Lung (tissue), 12 donors: ENCODE data around the gene RTL5. TPM values are rescaled to one million over a fixed set of nuclear protein-coding genes. Genes with fewer than 3 reads are reported as not detected.

Experiments used
- ATAC-seq: fragments of 200-7000 bp; cut with Tn5 transposase; one replicate; pipeline ENCODE4 v1.9.1; 2020; ENCODE audit warnings: moderate number of reproducible peaks; ENCODE audit not compliant: insufficient read depth, low FRiP score
- DNase-seq, 3 donors: peaks; one replicate each; pipeline ENCODE4 v3.0.0-alpha.2; 2013 to 2017
- H3K27ac ChIP-seq, 2 donors: one replicate each; pipeline ENCODE4 v1.5.1; 2013; ENCODE audit warnings: mild to moderate bottlenecking in 2 of 2, moderate library complexity in 2 of 2, control low read depth in 1 of 2, inconsistent platforms in 1 of 2, low read depth in 1 of 2, low read length in 1 of 2
- H3K27me3 ChIP-seq, 3 donors: one replicate each; pipeline ENCODE4 v1.5.1; 2013; ENCODE audit warnings: low read length in 2 of 3; ENCODE audit not compliant: control insufficient read depth in 3 of 3, insufficient read depth in 3 of 3
- H3K36me3 ChIP-seq, 4 donors: one replicate each; pipeline ENCODE4 v1.5.1; 2013; ENCODE audit warnings: low read length in 4 of 4, mild to moderate bottlenecking in 1 of 4, moderate library complexity in 1 of 4; ENCODE audit not compliant: control insufficient read depth in 4 of 4, insufficient read depth in 4 of 4
- H3K4me1 ChIP-seq, 5 donors: one replicate each; pipeline ENCODE4 v1.5.1; 2013; ENCODE audit warnings: low read length in 5 of 5, mild to moderate bottlenecking in 2 of 5, moderate library complexity in 1 of 5; ENCODE audit not compliant: control insufficient read depth in 5 of 5, insufficient read depth in 5 of 5
- H3K4me3 ChIP-seq: one replicate; pipeline ENCODE4 v1.5.1; 2013; ENCODE audit warnings: mild to moderate bottlenecking, control low read depth, moderate library complexity
- H3K9ac ChIP-seq, 2 donors: one replicate each; pipeline ENCODE4 v1.5.1; 2013; ENCODE audit warnings: low read length in 2 of 2, control low read depth in 1 of 2; ENCODE audit not compliant: insufficient read depth in 1 of 2
- H3K9me3 ChIP-seq, 4 donors: one replicate each; pipeline ENCODE4 v1.5.1; 2013; ENCODE audit warnings: low read length in 3 of 4, mild to moderate bottlenecking in 1 of 4, moderate library complexity in 1 of 4; ENCODE audit not compliant: control insufficient read depth in 4 of 4, insufficient read depth in 3 of 4
- WGBS, 2 donors: extraction: QIAGEN DNeasy Blood & Tissue Kit; methylation state at CpG; one replicate each; pipeline ENCODE4 v1.1.7; 2013; 5-methylcytosine and 5-hydroxymethylcytosine counted together
- polyA plus RNA-seq, 2 donors: library from polyadenylated mRNA; stranded (reverse); fragments of 200-250 nt; gene quantifications; one replicate each; pipeline ENCODE4 v1.2.1, GENCODE V29; 2013
- total RNA-seq, 2 donors: library from RNA; depleted of rRNA in 1 of 2; stranded (reverse); fragments of >200 nt in 1 of 2; gene quantifications; one replicate each; pipeline ENCODE4 v1.2.1, GENCODE V29; 2014 to 2021
- TF ChIP-seq, protein P1 (sequence below): IDR thresholded peaks from 2 replicates; pipeline ENCODE4 v1.5.1; 2012; ENCODE audit warnings: mild to moderate bottlenecking; ENCODE audit errors: control extremely low read depth, extremely low read depth
- donor health status: control.
- donor health status: control.
- donor health status: Bipolar disorder and iron deficiency.
- donor health status: healthy.
- donor health status: DM: yes; HTN: yes; CAD: no.

RTL5 gene
- total and polyA plus RNA-seq, 4 donors = 2.8 to 8.3 (median 5.6) TPM

GRCh38 chrX:72139538-72139937 is 7.8 kb upstream of the RTL5 start:
- H3K27ac ChIP-seq = no peak overlapping the region
- H3K9me3 ChIP-seq = no peaks in the 10 kb centered on the region
- 89 to 95% methylated on average over 8 of the region's 8 CpGs for WGBS, 2 donors
- peaks cover 0 to 2% (median 0%) of the 10 kb centered on the region in 4 donors for H3K36me3 ChIP-seq
- peaks cover 0 to 13% (median 7%) of the 10 kb centered on the region in 3 donors for H3K27me3 ChIP-seq
- no peak overlapping the region for H3K4me3 ChIP-seq
- no peak for ATAC-seq
- H3K9ac ChIP-seq = no peak overlapping the region
- TF ChIP-seq, protein P1, sequence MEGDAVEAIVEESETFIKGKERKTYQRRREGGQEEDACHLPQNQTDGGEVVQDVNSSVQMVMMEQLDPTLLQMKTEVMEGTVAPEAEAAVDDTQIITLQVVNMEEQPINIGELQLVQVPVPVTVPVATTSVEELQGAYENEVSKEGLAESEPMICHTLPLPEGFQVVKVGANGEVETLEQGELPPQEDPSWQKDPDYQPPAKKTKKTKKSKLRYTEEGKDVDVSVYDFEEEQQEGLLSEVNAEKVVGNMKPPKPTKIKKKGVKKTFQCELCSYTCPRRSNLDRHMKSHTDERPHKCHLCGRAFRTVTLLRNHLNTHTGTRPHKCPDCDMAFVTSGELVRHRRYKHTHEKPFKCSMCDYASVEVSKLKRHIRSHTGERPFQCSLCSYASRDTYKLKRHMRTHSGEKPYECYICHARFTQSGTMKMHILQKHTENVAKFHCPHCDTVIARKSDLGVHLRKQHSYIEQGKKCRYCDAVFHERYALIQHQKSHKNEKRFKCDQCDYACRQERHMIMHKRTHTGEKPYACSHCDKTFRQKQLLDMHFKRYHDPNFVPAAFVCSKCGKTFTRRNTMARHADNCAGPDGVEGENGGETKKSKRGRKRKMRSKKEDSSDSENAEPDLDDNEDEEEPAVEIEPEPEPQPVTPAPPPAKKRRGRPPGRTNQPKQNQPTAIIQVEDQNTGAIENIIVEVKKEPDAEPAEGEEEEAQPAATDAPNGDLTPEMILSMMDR = no peak
- DNase-seq = no peak
- no peaks in the 10 kb centered on the region for H3K4me1 ChIP-seq

DNA sequence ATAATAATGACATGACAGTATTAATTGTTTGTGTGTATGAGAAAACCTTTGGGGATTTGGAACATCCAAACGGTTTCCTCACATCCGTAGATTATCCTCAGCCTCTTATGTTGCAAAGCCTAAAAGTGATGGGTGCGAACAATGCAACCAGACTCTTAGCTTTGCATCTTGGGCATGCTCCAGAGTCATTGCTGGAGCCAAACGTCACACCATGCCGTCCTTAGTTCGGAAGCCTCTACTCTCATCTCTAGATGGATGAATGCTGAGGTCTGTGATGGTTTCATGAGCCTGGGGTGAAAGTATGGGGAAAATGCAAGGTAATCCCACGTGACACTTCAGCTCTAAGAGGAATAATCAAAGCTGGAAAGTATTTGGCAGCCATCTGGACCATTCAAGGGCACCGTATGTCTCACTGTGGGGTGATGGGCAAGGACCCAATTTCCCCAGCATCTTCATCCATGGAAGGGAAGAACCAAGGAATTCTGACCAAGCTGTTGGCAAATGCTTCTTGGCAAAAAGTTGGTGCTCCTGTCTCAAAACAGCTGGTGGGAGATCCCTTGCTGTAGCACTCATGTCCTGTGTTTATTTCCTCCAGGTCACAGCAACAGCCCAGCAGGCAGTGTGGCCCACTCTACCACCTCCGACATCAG is 6.3 kb upstream of the RTL5 start:
- no peak for DNase-seq
- Histone ChIP-seq H3K4me1 (no peaks in the 10 kb centered on the region), H3K27me3 (peaks cover 0 to 8% (median 6%) of the 10 kb centered on the region in 3 donors), H3K4me3 (no peak overlapping the region), H3K27ac (no peak overlapping the region), H3K36me3 (peaks cover 0 to 2% (median 0%) of the 10 kb centered on the region in 4 donors), H3K9me3 (no peaks in the 10 kb centered on the region), H3K9ac (no peak overlapping the region)
- WGBS, 2 donors = 79 to 89% methylated on average over 9 of the region's 9 CpGs
- ATAC-seq = no peak
- TF ChIP-seq, protein P1 = no peak

GRCh38 chrX:72133851-72134546 is 2.3 kb upstream of the RTL5 start:
- Histone ChIP-seq H3K9ac (no peak overlapping the region), H3K4me3 (no peak overlapping the region), H3K4me1 (peaks cover 0 to 6% (median 0%) of the 10 kb centered on the region in 5 donors), H3K36me3 (peaks cover 0 to 2% (median 0%) of the 10 kb centered on the region in 4 donors), H3K27ac (no peak overlapping the region), H3K9me3 (no peaks in the 10 kb centered on the region), H3K27me3 (peaks cover 0 to 5% (median 2%) of the 10 kb centered on the region in 3 donors)
- no peak for DNase-seq
- no peak for ATAC-seq
- TF ChIP-seq, protein P1 = no peak
- 88 to 99% methylated on average over 11 of the region's 11 CpGs for WGBS, 2 donors
